GM18507 (cell line): ENCODE measurements around the gene POLR1E.

Source experiments
- DNase-seq: peaks from one replicate; pipeline ENCODE4 v3.0.0; 2011; ENCODE audit warnings: low read depth; ENCODE audit not compliant: insufficient read length; ENCODE audit errors: extremely low spot score
- FAIRE-seq: peaks from 2 replicates; lab custom pipeline; 2011; peaks lifted over from hg19 to GRCh38; lab: Jason Lieb, UNC

POLR1E gene

GRCh38 chr9:37485389-37486255, at the start of gene POLR1E:
Gene POLR1E, plus strand, starts transcription at chr9:37485948. Its CDS starts 100 bp downstream, at chr9:37486048.
- DNase-seq (peak; percentile 100), FAIRE-seq (peak; percentile 98)

GRCh38 chr9:37436540-37436939, 49.2 kb upstream of the POLR1E start:
- DNase-seq (no peak), FAIRE-seq (no peak)

- no peak for FAIRE-seq
Measured at GRCh38 chr9:37437010-37437409, 48.7 kb upstream of the POLR1E start.

GRCh38 chr9:37437621-37438020, 48.1 kb upstream of the POLR1E start:
- no peak for DNase-seq
- no peak for FAIRE-seq

More at GRCh38 chr9:37437010-37437409, 48.7 kb upstream of the POLR1E start:
- no peak for DNase-seq

- FAIRE-seq (no peak), DNase-seq (no peak)
Measured at GRCh38 chr9:37438359-37438758, 47.4 kb upstream of the POLR1E start.

- FAIRE-seq (no peak), DNase-seq (no peak)
Measured at GRCh38 chr9:37441776-37442370, 43.9 kb upstream of the POLR1E start.

- no peak for DNase-seq
- FAIRE-seq, result no peak
Measured at GRCh38 chr9:37442556-37442955, 43.2 kb upstream of the POLR1E start.

- FAIRE-seq (no peak), DNase-seq (no peak)
Measured at GRCh38 chr9:37443566-37443965, 42.2 kb upstream of the POLR1E start.

GRCh38 chr9:37444890-37445289, 40.9 kb upstream of the POLR1E start:
- FAIRE-seq, result no peak
- DNase-seq, result no peak

- DNase-seq, result no peak
- FAIRE-seq, result no peak
Measured at GRCh38 chr9:37445832-37446231, 39.9 kb upstream of the POLR1E start.

- DNase-seq (no peak), FAIRE-seq (no peak)
Measured at GRCh38 chr9:37446401-37446800, 39.3 kb upstream of the POLR1E start.

- FAIRE-seq (no peak), DNase-seq (no peak)
Measured at GRCh38 chr9:37447111-37447510, 38.6 kb upstream of the POLR1E start.

GRCh38 chr9:37449862-37450632, 35.7 kb upstream of the POLR1E start:
- DNase-seq (no peak), FAIRE-seq (no peak)

GRCh38 chr9:37451628-37452027, 34.1 kb upstream of the POLR1E start:
- FAIRE-seq, result no peak
- DNase-seq, result no peak

GRCh38 chr9:37452611-37453010, 33.1 kb upstream of the POLR1E start:
- no peak for FAIRE-seq
- DNase-seq, result no peak

GRCh38 chr9:37453827-37454226, 31.9 kb upstream of the POLR1E start:
- DNase-seq, result no peak
- no peak for FAIRE-seq

GRCh38 chr9:37454238-37454637, 31.5 kb upstream of the POLR1E start:
- DNase-seq (no peak), FAIRE-seq (no peak)

GRCh38 chr9:37455884-37456647, 29.7 kb upstream of the POLR1E start:
- FAIRE-seq (no peak), DNase-seq (no peak)

GRCh38 chr9:37456817-37457216, 28.9 kb upstream of the POLR1E start:
- DNase-seq, result no peak
- no peak for FAIRE-seq

- no peak for FAIRE-seq
- DNase-seq, result no peak
Measured at GRCh38 chr9:37464006-37464405, 21.7 kb upstream of the POLR1E start.
